Stromal cell of bone marrow (primary cell): Measurements from ENCODE around the gene CCDC112.

ENCODE experiments used
- DNase-seq: peaks from one replicate; pipeline ENCODE4 v3.0.0-alpha.2; 2012; ENCODE audit warnings: low read depth

Gene CCDC112

DNA sequence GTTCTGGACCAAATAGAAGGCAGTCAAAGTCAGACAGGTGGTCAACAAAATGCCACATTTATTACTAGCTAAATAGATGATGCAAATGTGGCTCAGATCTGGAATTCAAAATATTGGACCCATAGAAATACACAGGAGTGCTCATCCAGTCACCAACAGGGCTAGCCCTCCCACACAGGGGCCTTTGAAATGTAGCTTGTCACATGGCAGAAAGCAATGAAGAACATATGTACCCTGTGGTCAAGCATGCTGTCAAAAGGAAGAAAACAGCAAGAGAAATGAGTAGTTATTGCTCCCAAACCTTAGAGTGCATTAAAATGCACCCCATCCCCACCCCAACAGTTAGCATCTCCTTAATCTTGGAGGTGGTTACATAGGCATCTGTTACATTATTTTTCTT is 20.9 kb upstream of the CCDC112 start:
- no peak for DNase-seq

DNA sequence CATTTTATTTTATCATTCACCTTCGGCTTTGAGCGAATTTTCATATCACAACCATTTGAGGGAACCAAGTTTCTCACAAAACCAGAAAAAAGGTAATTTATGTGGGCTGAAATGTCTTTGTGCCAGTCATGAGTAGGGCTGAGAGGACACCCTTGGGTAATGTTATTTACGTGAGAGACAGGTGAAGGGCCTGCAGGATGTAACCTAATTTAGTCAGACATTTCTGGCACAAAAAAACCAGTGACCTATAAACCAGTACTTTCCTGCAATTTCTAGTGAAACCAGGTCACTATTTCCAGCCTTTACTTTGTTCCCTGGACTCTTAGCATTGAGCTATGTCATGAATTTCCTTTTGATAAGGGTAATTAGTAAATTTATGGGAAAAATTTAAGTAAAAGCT is 17.2 kb upstream of the CCDC112 start:
- DNase-seq = no peak

DNA sequence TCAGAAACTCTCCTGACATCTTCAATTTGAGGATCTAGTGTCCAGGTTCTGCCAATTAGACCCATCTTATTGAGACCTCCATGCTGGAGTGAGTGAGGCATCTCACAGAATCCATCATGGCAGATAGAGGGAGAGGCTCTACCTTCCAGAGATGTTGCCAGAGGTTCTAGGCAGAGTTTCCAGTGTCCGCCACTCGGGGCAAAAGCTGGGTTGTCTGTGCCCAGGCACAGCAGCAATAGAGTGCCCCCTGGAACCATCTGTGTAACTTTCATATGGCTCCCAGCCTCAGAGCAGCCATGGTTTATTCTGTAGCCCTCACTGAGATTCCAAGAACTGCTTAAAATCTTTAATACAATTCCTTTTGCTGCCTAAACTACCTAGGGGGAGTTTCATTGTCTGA is 16.6 kb upstream of the CCDC112 start:
- no peak for DNase-seq

DNA sequence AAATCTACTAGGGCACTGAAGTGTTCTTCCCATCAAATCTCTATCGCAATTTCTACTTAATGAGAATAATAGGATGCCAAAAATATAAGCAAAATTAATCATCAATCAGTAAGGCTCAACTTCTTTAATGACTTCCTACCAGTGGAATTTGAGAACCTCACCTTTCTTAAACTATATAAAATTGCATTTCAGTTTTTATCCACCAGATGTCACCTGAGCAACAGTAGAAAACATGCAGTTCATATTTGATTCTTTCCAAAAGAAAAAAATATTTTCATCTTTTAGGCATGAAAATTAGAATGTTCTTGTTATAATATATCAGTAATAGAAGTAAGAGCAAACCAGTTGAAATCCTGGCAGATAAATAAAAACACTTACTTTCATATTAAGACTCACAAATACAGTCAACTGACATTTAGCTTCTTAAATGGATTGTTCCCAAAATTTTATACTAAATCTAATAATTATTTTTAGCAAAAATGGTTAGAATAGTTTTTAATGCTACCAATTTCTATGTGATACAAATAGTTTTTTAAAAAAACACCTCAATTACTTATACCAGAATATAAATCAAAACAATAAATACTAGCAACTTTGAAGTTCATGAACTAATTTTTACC is 13.4 kb upstream of the CCDC112 start:
- no peak for DNase-seq

DNA sequence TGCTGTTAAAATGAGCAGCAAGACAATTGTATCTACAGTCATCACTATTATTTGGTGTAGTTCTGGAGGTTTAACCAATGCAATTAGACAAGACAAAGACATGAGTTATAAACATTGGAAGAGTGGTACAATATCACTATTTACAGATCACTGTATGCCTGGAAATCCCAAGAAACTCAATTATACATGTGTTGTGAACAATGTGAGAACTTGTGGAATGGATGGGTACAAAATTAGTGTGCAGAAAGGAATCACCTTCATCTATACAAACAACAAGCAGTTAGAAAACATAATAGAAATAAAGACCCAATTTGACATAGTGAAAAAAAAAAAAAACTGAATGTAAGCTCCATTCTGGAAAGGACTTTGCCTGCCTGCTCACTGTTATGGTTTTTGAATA is 12.4 kb upstream of the CCDC112 start:
- no peak for DNase-seq

DNA sequence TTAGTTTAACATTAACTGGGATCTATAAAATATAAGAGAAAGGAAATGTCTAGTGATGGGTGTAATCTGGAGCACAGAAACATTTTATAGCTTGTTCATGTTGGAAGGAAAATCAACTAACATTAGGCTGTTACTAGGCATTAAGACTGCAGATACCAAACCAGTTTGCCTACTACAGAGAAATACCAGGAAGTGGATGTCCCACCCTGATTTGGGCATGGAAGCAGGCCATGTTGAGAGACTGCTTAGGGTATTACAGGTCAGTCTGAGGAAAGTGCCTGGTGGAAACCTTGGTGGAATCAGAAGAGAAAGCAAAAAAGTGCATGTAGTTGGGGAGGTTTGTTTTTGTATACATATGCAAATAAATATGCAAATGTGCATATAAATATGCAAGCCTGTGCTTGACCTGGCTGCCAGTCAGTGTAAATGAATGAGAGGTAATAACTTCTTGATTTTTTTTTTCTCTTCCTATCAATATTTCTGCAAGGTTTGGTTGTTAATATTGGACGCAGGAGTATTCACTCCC is 9.6 kb upstream of the CCDC112 start:
- no peak for DNase-seq

DNA sequence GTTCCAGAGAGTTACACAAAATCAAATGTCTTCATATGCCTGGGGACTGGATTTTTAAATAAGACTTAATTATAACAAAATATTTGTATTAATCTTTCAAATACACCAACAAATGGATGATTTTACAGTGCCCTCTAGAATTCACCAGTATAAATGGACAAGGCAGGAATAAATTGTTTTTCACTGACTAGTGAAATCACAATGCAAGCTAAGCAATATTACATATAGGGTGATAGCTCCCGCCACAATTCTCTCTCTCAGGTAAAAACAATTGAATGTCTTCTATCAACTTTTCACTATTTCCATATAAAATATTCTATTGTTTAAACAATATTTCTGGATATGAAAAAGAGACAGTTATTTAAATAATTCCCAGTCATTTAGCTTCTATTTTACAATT is 8.0 kb upstream of the CCDC112 start:
- no peak for DNase-seq

DNA sequence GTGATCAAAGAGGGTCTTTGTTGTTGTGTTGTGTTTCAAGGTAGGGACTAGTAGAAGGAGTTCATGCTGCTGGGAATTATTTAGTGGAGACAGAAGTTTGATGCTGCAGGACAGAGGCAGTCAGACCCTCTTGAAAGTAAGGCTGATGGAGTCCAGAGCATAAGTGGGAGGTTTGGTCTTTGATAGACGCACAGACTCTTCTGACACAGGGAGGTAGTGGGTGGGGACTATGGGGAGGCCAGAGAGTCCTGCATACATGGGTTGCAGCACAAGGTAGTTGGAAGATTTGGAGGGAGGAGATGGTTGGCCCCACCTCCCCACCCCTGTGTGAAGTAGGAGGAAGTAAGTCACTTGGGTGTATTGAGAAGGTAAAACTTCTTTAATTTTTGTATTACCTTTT is 2.4 kb upstream of the CCDC112 start:
- no peak for DNase-seq

DNA sequence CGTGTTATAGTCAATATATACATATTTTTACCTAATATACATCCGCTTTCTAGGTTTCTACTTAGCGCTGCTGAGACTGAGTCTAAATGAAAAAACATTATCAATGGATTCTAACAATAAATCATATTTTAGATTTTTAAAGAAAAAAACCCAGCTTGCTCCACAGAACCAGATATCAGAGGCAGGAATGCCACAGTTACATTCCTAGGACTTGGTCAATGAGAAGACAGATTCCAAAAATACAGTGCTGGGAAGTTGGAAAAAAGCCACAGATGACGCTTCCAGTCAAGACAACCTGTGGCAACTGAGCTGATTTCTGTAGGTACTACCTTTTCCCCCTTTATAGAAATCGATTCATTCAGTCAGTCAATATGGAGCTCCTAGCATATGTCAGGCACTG is 577 bp upstream of the CCDC112 start:
- no peak for DNase-seq

DNA sequence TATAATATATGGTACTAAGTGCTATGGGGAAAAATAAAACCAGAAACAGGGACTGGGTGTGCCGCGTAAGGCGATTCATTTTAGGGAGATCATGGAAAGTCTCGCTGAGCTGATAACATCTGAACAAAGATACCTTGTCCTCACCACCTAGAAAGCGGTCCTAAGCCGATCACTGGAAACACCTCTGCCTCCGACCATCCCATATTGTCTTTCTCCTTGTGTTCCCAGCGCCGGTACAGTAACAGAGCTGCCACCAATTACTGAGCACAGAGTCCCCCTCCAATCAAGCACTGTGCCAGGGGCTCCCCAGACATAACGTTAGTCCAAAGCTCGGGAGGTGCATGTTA is 704 bp downstream of the CCDC112 start:
- DNase-seq = no peak

DNA sequence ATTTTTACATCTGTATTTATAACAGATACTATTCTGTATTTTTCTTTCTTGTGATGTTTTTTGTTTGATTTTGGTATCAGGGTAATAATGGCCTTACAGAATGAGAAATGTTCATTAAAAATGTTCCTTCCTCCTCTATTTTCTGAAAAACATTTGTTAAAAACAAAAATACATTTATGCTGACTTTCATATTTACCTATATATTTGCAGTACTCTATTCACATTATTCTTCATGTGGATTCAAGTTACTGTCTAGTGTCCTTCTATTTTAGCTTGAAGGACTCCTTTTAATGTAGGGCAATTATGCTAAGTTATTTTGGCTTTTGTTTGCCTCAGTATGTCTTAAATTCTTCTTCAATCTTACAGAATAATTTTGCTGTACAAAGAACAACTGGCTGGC is 5.1 kb downstream of the CCDC112 start:
- no peak for DNase-seq

DNA sequence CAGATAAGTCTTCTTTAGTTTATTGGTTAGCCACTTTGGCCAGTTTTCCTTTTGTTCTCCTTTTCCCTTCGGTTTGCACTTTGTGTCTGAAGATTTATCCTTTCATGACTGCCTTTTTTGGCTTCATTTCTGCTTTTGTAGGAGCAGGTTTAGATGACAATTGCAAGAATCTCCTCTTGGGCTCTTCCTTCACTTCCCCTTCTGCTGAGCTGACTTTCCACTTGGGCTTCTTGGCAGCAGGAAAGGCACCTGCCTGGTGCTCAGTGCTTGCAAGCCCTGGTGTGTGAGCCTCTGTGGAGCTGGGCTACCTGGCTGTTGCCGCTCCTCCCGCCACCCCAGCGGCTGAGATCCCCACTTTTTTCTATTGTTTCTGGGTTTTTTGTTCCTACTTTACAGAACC is 7.3 kb downstream of the CCDC112 start:
- no peak for DNase-seq

DNA sequence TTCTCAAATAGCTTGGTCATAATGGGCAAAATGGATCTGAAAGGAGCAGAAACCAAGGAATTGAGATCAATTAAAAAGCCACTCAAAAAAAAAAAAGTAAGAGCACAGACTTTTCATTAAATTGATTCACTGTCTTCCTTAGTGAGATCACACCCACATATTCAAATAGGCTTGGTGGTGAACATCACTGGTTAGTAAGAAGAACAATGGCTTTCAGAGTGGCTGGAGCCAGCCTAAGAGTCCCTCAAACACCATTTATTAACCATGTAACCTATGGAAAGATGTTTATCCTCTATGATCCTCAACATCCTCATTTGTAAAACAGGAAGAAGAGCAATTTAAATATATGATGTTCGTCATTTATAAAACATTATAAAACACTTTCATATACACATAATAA is 12.4 kb downstream of the CCDC112 start:
- DNase-seq = no peak

DNA sequence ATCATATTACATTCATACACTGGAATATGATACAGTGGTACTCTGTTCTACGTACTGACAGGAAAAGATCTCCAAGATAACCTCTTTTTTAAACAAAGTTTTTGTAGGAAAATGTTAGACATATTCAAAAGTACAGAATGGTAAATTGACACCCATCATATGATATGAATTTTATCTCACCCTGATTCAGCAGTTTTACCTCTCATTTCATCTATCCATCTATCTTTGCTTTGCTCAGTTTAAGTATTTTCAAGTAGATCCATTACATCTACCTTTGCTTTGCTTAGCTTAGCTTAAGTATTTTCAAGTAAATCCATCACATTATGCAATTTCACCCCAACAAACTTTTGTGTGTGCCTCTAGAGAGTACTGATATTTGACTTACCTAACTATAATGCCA is 14.3 kb downstream of the CCDC112 start:
- no peak for DNase-seq

DNA sequence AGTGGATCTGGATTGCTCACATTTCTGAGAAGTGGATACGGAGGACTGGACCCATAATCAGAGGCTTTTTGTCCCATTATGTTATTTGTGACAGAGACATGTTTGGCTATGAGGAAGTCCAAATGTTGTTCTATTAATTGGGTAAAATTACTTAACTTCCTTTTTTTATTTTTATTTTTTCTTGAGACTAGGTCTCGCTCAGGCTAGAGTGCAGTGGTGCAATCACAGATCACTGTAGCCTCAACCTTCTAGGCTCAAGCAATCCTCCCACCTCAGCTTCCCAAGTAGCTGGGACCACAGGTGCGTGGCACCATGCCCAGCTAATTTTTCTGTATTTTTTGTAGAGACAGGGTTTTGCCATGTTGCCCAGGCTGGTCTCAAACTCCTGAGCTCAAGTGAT is 21.9 kb downstream of the CCDC112 start:
- no peak for DNase-seq

DNA sequence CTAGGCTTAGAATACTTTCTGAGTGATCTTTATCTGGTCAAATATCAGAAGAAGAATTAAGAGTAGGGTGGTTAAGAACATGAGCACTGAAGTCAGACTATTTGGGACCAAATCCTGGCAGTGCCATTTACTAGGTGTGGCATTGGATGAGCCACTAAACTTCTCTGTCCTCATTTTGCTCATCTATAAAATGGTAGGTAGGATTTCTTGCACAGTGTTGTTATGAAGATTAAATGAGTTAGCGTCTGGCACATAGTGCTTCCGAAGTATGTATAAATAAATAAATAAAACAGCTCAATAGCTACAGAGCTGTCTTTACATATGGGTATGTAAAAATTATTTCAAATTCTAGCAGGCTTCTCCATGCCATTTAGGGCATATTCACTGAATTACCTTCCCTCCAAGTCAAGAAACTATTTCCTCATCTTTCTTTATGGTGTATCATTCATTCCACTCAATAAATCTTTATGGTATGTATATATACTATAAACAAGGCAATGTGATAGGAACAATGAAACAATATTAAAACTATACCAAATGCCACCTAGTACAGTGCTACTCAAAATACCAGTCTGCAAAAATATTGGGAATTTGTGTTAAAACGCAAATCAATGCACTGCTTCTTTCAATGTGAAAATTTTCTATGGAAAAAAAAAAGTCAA is 24.0 kb downstream of the CCDC112 start:
- no peak for DNase-seq

DNA sequence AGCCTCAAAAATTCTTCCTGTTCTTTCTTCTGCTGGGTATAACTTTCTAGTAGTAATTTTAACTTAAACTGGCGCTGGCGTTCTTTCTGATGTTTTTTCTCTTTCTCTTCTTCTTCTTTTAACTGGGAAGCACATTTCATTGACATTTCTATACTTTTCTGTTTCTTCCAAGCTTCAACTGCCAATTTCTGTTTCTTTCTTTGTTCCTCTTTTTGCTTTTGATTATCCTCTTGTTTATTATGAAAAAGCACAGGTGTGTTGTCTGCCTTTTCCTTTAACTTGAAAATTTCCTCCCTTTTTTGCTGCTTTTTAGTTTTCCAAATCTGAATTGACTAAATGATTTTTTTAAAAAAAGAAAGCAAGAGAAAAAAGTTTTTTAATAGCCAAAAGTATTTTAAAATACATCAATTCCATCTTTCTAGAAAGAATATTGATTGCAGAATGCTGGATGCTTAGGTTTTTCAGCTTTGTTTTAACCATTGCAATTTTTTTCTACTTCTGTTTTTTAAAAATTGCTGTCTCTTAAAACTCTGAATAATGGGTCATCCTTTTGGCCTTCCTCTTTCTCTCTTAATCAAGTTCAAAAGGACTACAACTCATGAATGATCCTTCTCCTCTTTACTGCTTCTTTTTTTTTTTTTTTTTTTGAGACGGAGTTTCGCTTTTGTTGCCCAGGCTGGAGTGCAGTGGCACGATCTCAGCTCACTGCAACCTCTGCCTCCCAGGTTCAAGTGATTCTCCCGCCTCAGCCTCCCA is 25.0 kb downstream of the CCDC112 start:
- DNase-seq = no peak

DNA sequence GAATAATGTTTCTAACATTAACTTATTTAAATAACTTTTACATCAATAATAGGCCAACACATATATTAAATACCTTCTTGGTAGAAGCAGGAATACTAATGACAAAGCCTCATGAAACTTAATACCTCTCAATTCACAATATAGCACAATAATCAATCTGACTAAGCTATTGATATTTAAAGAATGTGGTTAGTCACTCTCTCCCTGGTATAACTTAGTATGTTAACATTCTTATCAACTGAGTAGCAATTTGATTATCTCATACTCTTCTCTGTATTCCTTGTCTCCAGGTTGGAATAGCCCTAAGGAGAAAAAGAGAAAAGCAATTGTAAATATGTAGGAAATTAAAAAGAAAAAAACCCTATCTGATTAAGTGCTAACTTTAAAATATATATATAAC is 28.8 kb downstream of the CCDC112 start:
- DNase-seq = peak; percentile 4

DNA sequence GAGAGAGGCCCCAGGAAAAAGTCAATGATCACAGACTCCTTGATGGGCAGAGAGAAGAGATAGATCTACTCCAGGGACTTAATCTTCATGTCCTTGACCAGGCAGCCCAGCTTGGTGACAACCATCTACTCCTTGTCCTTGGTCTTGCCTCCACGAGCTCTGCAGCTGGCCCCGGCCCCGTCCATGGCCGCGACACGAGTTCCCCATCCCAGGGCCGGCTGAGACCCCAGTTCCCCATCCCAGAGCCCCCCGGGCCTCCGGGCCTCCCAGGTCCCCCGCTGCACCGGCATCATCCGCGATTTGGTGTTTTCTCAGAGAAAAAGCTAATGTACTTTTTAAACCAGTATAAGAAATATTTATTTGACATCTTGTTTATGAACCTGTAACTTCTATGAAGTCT is 31.2 kb downstream of the CCDC112 start:
- no peak for DNase-seq

DNA sequence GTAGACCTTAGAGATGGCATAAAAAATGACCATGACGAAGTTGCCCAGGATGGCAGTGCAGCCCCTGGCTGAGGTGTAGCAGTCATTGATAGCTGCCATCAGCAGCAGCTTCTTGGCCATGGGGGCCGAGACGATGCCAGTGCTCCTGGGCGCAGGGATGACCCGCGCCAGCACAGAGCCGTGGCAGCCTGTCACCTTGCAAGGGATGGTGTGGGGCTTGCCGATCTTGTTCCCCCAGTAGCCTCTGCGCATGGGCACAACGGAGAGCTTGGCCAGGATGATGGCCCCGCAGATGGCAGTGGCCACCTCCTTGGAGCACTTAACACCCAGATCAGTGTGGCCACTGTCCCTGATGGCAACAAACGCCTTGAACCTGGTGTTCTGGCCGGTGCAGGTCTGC is 31.7 kb downstream of the CCDC112 start:
- no peak for DNase-seq

DNA sequence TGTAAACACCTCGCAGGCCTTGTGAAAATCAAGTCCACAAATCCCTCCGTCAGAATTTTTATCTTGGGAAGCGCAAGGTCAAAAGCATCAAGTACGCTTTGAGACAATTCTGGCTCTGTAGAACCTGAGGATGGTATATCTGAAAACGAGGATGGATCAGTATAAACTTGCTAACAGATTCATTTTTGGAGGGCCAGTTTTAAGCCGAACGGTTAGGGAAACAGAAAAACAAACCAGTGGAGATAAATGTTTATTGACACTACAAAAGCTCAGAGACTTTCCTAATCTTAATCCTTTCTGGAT is 33.4 kb downstream of the CCDC112 start:
- no peak for DNase-seq

DNA sequence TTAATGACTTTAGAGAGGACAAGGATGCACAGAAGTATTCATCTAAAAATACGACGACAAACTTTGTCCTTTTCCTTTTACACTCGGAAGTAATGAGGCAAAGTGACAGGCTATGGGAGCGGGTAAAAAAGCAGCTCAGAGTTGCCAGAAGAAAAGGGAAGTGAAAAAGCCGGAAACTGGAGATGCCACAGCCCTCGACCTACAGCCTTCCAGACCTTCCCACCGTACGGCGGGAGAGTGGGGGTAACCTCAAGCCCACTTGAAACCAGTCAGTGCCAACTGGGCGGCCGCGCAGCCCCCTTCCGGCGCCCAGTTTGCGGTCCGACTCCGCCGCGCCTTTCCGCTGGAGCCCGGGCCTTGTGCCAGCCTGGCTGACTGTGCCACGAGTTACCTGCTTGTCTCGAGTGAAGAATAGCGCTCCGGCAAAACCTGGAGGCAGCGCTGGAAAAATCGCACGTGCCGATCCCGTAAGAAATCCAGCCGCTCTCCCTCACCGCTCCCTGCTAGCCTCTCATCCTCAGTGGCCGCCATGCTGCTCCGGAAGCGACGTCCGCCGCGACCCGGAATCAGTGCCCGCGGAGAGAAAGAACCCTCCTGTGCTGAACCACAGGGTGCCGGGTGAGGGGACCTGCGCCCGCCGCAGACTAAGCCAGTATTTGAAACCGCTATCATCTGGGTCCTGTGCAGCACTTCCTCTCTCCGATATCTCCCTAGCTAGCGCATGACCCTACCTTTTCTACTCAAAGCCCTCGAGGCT is 34.0 kb downstream of the CCDC112 start, which contains the start of gene PGGT1B:
PGGT1B (minus strand) TSS at position 557 of the 757 bp plus-strand sequence; CDS start at position 531, 26 bp downstream.
- DNase-seq = peak; percentile 29

DNA sequence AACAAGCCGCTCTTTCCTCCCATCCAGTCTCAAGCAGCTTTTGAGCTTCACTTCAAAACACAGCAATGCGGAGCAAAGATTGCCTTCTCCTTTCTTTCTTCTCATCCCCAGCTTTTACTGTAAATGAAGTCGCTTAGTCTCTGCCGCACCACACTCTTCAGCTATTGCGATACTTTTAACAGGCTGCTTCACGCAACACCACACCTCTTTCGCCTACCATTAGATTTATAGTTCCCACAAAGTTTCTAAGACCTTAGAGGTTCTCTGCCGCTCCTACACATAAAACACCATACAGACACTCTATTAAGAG is 34.5 kb downstream of the CCDC112 start:
- DNase-seq = peak; percentile 3
